GM04504 (cell line): ENCODE measurements around the gene ADAMTS2.
"Not testable (repeated sequence)": the region's sequence is repeated elsewhere in the genome, so short reads cannot be mapped to it uniquely, and the experiment has no call there.

Experiments used
- DNase-seq: peaks from one replicate; pipeline ENCODE4 v3.0.0-alpha.2; 2012; ENCODE audit warnings: low read depth

The ADAMTS2 gene

GRCh38 chr5:179111267-179112207, 233.7 kb downstream of the ADAMTS2 start:
- DNase-seq, result no peak

- DNase-seq, result no peak
Observed at GRCh38 chr5:179110528-179110927, 234.7 kb downstream of the ADAMTS2 start.

GRCh38 chr5:179101282-179101681, 244.0 kb downstream of the ADAMTS2 start:
- DNase-seq, result not testable (repeated sequence)

- DNase-seq, result no peak
Observed at GRCh38 chr5:179089502-179089901, 255.8 kb downstream of the ADAMTS2 start.

- DNase-seq, result no peak
Observed at GRCh38 chr5:179080724-179081123, 264.5 kb downstream of the ADAMTS2 start.

- DNase-seq, result no peak
Observed at GRCh38 chr5:179079165-179079987, 265.9 kb downstream of the ADAMTS2 start.

GRCh38 chr5:179065703-179066102, 279.6 kb downstream of the ADAMTS2 start:
- DNase-seq, result no peak

- no peak for DNase-seq
Observed at GRCh38 chr5:179061025-179061424, 284.2 kb downstream of the ADAMTS2 start.
